ENCODE measurements around the gene TEX38. TPM values are rescaled to one million over a fixed set of nuclear protein-coding genes. Genes with fewer than 3 reads are reported as not detected.
"Not testable (repeated sequence)": the region's sequence is repeated elsewhere in the genome, so short reads cannot be mapped to it uniquely, and the experiment has no call there.

The TEX38 gene
- total and polyA plus RNA-seq, 4 experiments from 2014 or later = 0.25 TPM; not detected in 3

GRCh38 chr1:46654012-46654411 lies 17.6 kb upstream of the TEX38 start:
- Histone ChIP-seq H3K4me1 (ENCODE audit: insufficient read depth, low read length) (no peaks in the 10 kb centered on the region), H3K4me3 (ENCODE audit: low read length in 2 of 2) (no peak overlapping the region), H3K9me3 (ENCODE audit: control insufficient read depth in 1 of 2, low read length in 2 of 2) (no peaks in the 10 kb centered on the region), H3K27ac (ENCODE audit: low read depth, low read length) (no peak overlapping the region), H3K36me3 (ENCODE audit: insufficient read depth, low read length) (peaks cover 33% of the 10 kb centered on the region), H3K27me3 (ENCODE audit: insufficient read depth, low read length) (no peaks in the 10 kb centered on the region)
- Mint-ChIP-seq H3K4me1 (peaks cover 0 to 6% (median 1%) of the 10 kb centered on the region in 4 donors), H3K27ac (peak overlapping the region in 1 of 7 donors; percentile 55), H3K9me3 (peaks cover 0 to 8% (median 1%) of the 10 kb centered on the region in 8 donors), H3K4me3 (no peak overlapping the region), H3K27me3 (no peaks in the 10 kb centered on the region), H3K36me3 (peaks cover 77 to 80% of the 10 kb centered on the region in 2 donors)
- POLR2A ChIA-PET (ENCODE audit: partially characterized antibody) = interaction anchor here (1.5 kb wide), 1 partner anchor 14 kb away, joined by 4 read pairs; the partner anchor contains the start of gene ATPAF1
- CTCF ChIA-PET (ENCODE audit: partially characterized antibody) = no interaction called here
- intact Hi-C loops (cut with micrococcal nuclease) = no loop called here
- DNase-seq = no peak

DNA sequence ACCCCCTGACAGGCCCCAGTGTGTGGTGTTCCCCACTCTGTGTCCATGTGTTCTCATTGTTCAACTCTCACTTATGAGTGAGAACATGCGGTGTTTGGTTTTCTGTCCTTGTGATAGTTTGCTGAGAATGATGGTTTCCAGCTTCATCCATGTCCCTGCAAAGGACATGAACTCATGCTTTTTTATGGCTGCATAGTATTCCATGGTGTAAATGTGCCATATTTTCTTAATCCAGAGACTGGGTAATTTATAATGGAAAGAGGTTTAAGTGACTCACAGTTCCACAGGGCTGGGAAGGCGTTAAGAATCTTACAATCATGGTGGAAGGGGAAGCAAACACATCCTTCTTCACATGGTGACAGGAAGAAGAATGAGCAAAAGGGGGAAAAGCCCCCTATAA lies 17.0 kb upstream of the TEX38 start:
- H3K27ac ChIP-seq (ENCODE audit: low read depth, low read length); H3K4me1 ChIP-seq (ENCODE audit: insufficient read depth, low read length); H3K27me3 ChIP-seq (ENCODE audit: insufficient read depth, low read length); POLR2A ChIA-PET (ENCODE audit: partially characterized antibody); H3K9me3 Mint-ChIP-seq; DNase-seq; H3K27me3 Mint-ChIP-seq; H3K4me1 Mint-ChIP-seq; intact Hi-C loops (cut with micrococcal nuclease); CTCF ChIA-PET (ENCODE audit: partially characterized antibody); H3K4me3 ChIP-seq (ENCODE audit: low read length in 2 of 2); H3K9me3 ChIP-seq (ENCODE audit: control insufficient read depth in 1 of 2, low read length in 2 of 2); H3K4me3 Mint-ChIP-seq: not testable (repeated sequence)
- H3K36me3 ChIP-seq (ENCODE audit: insufficient read depth, low read length) = peaks cover 36% of the 10 kb centered on the region
- Mint-ChIP-seq H3K36me3 (peaks cover 76 to 77% of the 10 kb centered on the region in 2 donors), H3K27ac (peak overlapping the region in 2 of 7 donors; percentile 22)

DNA sequence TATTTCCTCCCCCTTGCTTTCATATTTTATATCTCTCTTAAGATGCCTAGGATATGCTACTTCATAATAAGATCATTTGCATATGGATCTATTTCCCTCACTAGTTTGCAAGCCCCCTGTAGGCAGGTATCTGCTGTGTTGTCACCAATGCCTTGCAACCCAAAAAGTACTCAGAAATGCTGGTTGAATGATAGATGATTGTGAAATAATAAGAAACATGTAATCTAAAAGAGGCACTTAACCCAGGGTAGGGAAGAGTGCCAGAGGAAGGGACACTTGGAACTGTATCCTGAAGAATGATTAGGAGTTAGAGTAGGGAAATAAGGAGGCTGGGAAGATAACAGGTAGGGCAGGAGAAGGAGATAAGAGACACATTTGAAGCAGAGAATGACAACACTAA lies 15.8 kb upstream of the TEX38 start:
- peaks cover 65 to 73% of the 10 kb centered on the region in 2 donors for H3K36me3 Mint-ChIP-seq

GRCh38 chr1:46656643-46657042 lies 15.0 kb upstream of the TEX38 start:
- DNase-seq = no peak
- Mint-ChIP-seq H3K27ac (no peak overlapping the region), H3K4me3 (no peak overlapping the region), H3K9me3 (peaks cover 0 to 5% (median 0%) of the 10 kb centered on the region in 8 donors), H3K27me3 (no peaks in the 10 kb centered on the region), H3K4me1 (peaks cover 0 to 10% (median 6%) of the 10 kb centered on the region in 4 donors), H3K36me3 (peaks cover 64 to 73% of the 10 kb centered on the region in 2 donors)
- Histone ChIP-seq H3K36me3 (ENCODE audit: insufficient read depth, low read length) (peaks cover 33% of the 10 kb centered on the region), H3K4me3 (ENCODE audit: low read length in 2 of 2) (no peak overlapping the region), H3K27me3 (ENCODE audit: insufficient read depth, low read length) (no peaks in the 10 kb centered on the region), H3K9me3 (ENCODE audit: control insufficient read depth in 1 of 2, low read length in 2 of 2) (no peaks in the 10 kb centered on the region), H3K27ac (ENCODE audit: low read depth, low read length) (no peak overlapping the region), H3K4me1 (ENCODE audit: insufficient read depth, low read length) (no peaks in the 10 kb centered on the region)
- ChIA-PET CTCF (ENCODE audit: partially characterized antibody) (no interaction called here), POLR2A (ENCODE audit: partially characterized antibody) (interaction anchor here (1.0 to 2.0 kb wide), 3 partner anchors 9 to 53 kb away, joined by 3 to 6 read pairs (median 3); partner anchors contain the start of genes ATPAF1 and MKNK1)
- intact Hi-C loops (cut with micrococcal nuclease) = no loop called here

More for the DNA sequence above, 15.8 kb upstream of the TEX38 start:
- Mint-ChIP-seq H3K4me3 (no peak overlapping the region), H3K4me1 (peaks cover 0 to 10% (median 6%) of the 10 kb centered on the region in 4 donors), H3K27me3 (no peaks in the 10 kb centered on the region), H3K9me3 (peaks cover 0 to 5% (median 0%) of the 10 kb centered on the region in 8 donors), H3K27ac (peak overlapping the region in 2 of 7 donors; percentile 9 to 64)
- Histone ChIP-seq H3K27ac (ENCODE audit: low read depth, low read length) (no peak overlapping the region), H3K9me3 (ENCODE audit: control insufficient read depth in 1 of 2, low read length in 2 of 2) (no peaks in the 10 kb centered on the region), H3K4me3 (ENCODE audit: low read length in 2 of 2) (no peak overlapping the region), H3K4me1 (ENCODE audit: insufficient read depth, low read length) (no peaks in the 10 kb centered on the region), H3K36me3 (ENCODE audit: insufficient read depth, low read length) (peaks cover 33% of the 10 kb centered on the region), H3K27me3 (ENCODE audit: insufficient read depth, low read length) (no peaks in the 10 kb centered on the region)
- POLR2A ChIA-PET (ENCODE audit: partially characterized antibody) = interaction anchor here (0.5 to 2.0 kb wide), 2 partner anchors 12 to 1924 kb away, joined by 3 to 6 read pairs; partner anchors contain the start of gene ATPAF1
- CTCF ChIA-PET (ENCODE audit: partially characterized antibody) = no interaction called here
- intact Hi-C loops (cut with micrococcal nuclease) = no loop called here
- DNase-seq = no peak

DNA sequence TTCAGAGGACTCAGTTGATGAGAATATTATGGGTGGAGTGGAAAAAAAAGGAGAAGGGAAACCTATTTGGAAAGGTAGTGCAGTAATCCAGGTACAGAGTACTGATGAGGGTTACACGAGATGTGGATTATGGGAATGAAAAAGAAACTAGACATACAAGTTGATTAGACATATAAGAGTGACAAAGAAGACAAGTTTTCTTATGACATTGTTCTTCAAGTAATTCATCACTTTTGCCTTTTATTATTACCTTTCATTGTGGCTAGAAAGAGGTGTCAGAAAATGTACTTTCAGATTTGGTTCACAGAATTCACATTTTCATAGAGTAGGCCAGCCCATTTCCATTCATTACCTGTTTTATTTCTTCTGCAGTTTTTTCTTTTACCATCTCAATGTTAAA lies 13.9 kb upstream of the TEX38 start:
- no peaks in the 10 kb centered on the region for H3K27me3 ChIP-seq (ENCODE audit: insufficient read depth, low read length)
- peaks cover 0 to 5% (median 0%) of the 10 kb centered on the region in 8 donors for H3K9me3 Mint-ChIP-seq
- no peak overlapping the region for H3K27ac ChIP-seq (ENCODE audit: low read depth, low read length)
- peaks cover 33% of the 10 kb centered on the region for H3K36me3 ChIP-seq (ENCODE audit: insufficient read depth, low read length)
- no peak for DNase-seq
- intact Hi-C loops (cut with micrococcal nuclease) = no loop called here
- no peaks in the 10 kb centered on the region for H3K27me3 Mint-ChIP-seq
- POLR2A ChIA-PET (ENCODE audit: partially characterized antibody) = interaction anchor here (1.0 to 2.0 kb wide), 3 partner anchors 8 to 54 kb away, joined by 3 to 6 read pairs (median 3); partner anchors contain the start of genes ATPAF1 and MKNK1
- peaks cover 0 to 10% (median 6%) of the 10 kb centered on the region in 4 donors for H3K4me1 Mint-ChIP-seq
- no peak overlapping the region for H3K4me3 ChIP-seq (ENCODE audit: low read length in 2 of 2)
- H3K9me3 ChIP-seq (ENCODE audit: control insufficient read depth in 1 of 2, low read length in 2 of 2) = no peaks in the 10 kb centered on the region
- H3K27ac Mint-ChIP-seq = no peak overlapping the region
- no peak overlapping the region for H3K4me3 Mint-ChIP-seq
- CTCF ChIA-PET (ENCODE audit: partially characterized antibody) = no interaction called here
- peaks cover 55 to 64% of the 10 kb centered on the region in 2 donors for H3K36me3 Mint-ChIP-seq
- H3K4me1 ChIP-seq (ENCODE audit: insufficient read depth, low read length) = no peaks in the 10 kb centered on the region

- intact Hi-C loops (cut with micrococcal nuclease) = no loop called here
- ChIA-PET CTCF (ENCODE audit: partially characterized antibody) (interaction anchor here (1.5 kb wide), 1 partner anchor 10 kb away, joined by 3 read pairs; no protein-coding TSS in a partner anchor), POLR2A (ENCODE audit: partially characterized antibody) (no interaction called here)
- H3K27me3 ChIP-seq (ENCODE audit: insufficient read depth, low read length) = no peaks in the 10 kb centered on the region
- peak overlapping the region in 2 of 7 donors; percentile 61 to 62 for H3K27ac Mint-ChIP-seq
- H3K9me3 Mint-ChIP-seq = peaks cover 0 to 5% (median 0%) of the 10 kb centered on the region in 8 donors
- no peaks in the 10 kb centered on the region for H3K9me3 ChIP-seq (ENCODE audit: control insufficient read depth in 1 of 2, low read length in 2 of 2)
- DNase-seq = no peak
- peaks cover 0 to 10% (median 4%) of the 10 kb centered on the region in 4 donors for H3K4me1 Mint-ChIP-seq
- no peaks in the 10 kb centered on the region for H3K4me1 ChIP-seq (ENCODE audit: insufficient read depth, low read length)
- H3K36me3 ChIP-seq (ENCODE audit: insufficient read depth, low read length) = peaks cover 36% of the 10 kb centered on the region
- H3K4me3 Mint-ChIP-seq = no peak overlapping the region
- peaks cover 49 to 59% of the 10 kb centered on the region in 2 donors for H3K36me3 Mint-ChIP-seq
- H3K27me3 Mint-ChIP-seq = no peaks in the 10 kb centered on the region
- no peak overlapping the region for H3K27ac ChIP-seq (ENCODE audit: low read depth, low read length)
- H3K4me3 ChIP-seq (ENCODE audit: low read length in 2 of 2) = no peak overlapping the region
Measured at GRCh38 chr1:46659307-46659870, 12.3 kb upstream of the TEX38 start.

GRCh38 chr1:46660116-46660515 lies 11.5 kb upstream of the TEX38 start:
- H3K4me1 ChIP-seq (ENCODE audit: insufficient read depth, low read length); DNase-seq; H3K9me3 ChIP-seq (ENCODE audit: control insufficient read depth in 1 of 2, low read length in 2 of 2); H3K9me3 Mint-ChIP-seq; H3K27ac ChIP-seq (ENCODE audit: low read depth, low read length); intact Hi-C loops (cut with micrococcal nuclease); H3K27me3 Mint-ChIP-seq; H3K27me3 ChIP-seq (ENCODE audit: insufficient read depth, low read length); H3K4me3 ChIP-seq (ENCODE audit: low read length in 2 of 2): not testable (repeated sequence)
- Mint-ChIP-seq H3K36me3 (peaks cover 49 to 59% of the 10 kb centered on the region in 2 donors), H3K27ac (peak overlapping the region in 1 of 7 donors; percentile 80), H3K4me1 (peaks cover 3 to 17% (median 7%) of the 10 kb centered on the region in 4 donors), H3K4me3 (peak overlapping the region in 2 of 8 donors; percentile 21 to 25)
- ChIA-PET POLR2A (ENCODE audit: partially characterized antibody) (interaction anchor here (0.7 kb wide), 1 partner anchor 26 kb away, joined by 3 read pairs; no protein-coding TSS in a partner anchor), CTCF (ENCODE audit: partially characterized antibody) (interaction anchor here (1.5 kb wide), 1 partner anchor 11 kb away, joined by 3 read pairs; no protein-coding TSS in a partner anchor)
- H3K36me3 ChIP-seq (ENCODE audit: insufficient read depth, low read length) = peaks cover 38% of the 10 kb centered on the region
